HG03521 (cell line): ENCODE measurements around the gene SV2C.

Experiments
- ATAC-seq: cut with Tn5 transposase; IDR thresholded peaks from one replicate; pipeline ENCODE4 v1.9.1; 2021; ENCODE audit warnings: mild to moderate bottlenecking, moderate library complexity; ENCODE audit not compliant: unreplicated experiment

SV2C gene

DNA sequence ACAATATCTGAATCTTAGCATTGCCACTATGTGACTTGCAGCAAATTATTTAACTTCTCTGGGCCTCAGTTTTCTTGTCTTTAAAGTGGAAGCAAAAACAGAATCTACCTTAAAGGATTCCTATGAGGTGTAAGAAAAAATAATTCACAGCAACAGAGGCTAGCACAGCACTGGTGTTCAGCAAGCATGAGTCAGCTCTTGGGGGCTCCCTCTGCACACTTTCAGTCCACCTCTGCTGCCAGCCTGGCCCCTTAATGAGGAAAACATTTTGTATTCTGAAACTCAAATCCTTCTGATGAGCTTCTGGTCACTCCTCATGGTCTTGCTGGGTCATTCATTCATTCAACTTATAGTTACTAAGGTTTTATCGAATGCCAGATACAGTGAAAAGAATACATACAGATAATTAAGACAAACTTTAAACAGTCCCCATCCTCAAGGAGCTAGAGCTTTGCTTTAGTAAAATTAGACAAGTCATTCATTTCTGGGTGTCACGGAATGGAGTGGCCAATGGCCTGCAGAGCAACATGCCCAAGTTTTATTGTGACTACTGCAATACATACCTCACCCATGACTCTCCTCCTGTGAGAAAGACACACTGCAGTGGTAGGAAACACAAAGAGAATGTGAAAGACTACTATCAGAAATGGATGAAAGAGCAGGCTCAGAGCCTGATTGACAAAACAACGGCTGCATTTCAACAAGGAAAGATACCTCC is 293.1 kb downstream of the SV2C start:
- ATAC-seq: no peak

- no peak for ATAC-seq
These were observed 293.7 kb downstream of the SV2C start for GRCh38 chr5:76376866-76377230.

DNA sequence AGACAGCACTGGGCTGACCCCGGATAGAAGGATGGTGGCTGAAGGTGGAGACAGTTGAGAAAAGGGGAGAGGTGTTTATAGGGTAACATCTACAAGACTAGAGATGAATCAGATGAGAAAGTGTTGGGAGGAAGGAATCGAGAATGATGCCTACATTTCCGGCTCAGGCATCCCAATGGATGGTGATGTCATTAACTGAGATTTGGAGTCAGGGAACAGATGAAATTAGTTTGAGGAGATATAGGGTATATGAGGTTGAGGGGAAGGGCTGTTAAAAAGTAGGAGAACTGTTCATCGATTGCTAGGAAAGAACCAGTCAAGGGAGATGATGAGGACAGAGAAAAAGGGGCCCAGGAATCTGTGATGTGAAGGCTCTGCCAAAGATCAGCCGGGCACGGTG is 295.2 kb downstream of the SV2C start:
- no peak for ATAC-seq

- ATAC-seq: no peak
These were observed 296.1 kb downstream of the SV2C start for GRCh38 chr5:76379316-76379715.

DNA sequence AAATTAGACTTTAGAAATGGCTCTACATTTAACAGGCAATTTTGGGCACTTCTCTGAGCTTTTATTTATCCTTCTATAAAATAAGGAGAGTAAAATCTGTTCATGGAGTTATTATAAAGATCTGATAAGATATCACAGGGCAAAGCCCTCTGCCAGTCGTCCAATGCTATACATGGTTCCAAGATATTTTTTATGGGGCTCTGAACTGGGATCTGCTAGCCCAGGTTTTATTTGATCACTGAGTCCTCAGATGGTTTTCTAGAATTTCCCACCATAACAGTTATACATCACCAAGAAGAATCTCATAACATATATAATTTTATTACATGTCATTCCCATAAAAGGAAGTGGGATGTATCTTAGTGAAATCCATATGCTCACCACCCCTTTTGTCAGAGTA is 296.7 kb downstream of the SV2C start:
- ATAC-seq: no peak

GRCh38 chr5:76380346-76381066 is 297.3 kb downstream of the SV2C start:
- no peak for ATAC-seq

DNA sequence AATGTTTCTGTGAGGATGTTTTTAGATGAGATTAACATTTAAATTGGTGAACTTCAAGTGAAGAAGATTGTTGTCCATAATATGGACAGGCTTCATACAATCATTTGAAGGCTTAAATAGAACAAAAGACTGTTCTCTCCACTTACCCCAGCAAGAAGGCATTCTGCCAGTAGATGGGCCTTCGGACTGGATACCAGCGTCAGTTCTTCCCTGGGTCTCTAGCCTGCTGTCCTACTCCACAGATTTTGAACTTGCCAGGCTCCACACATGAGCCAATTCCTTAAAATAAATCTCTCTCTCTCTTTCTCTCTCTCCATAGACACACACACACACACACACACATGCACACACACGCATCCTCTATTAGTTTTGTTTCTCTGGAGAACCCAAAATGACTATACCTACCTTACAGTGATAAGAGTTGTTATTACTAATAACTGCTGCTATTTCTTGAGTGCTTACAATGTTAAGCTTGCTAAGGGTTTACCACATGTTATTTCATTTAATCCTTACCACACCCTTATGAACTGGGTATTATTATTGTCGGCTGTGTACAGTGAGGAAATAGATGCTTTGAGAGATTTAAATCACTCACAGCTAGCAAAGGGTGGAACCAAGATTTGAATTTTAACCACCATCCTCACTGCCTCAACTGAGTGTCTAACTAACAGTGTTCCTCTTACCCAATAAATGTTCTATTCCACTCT is 300.1 kb downstream of the SV2C start:
- no peak for ATAC-seq

DNA sequence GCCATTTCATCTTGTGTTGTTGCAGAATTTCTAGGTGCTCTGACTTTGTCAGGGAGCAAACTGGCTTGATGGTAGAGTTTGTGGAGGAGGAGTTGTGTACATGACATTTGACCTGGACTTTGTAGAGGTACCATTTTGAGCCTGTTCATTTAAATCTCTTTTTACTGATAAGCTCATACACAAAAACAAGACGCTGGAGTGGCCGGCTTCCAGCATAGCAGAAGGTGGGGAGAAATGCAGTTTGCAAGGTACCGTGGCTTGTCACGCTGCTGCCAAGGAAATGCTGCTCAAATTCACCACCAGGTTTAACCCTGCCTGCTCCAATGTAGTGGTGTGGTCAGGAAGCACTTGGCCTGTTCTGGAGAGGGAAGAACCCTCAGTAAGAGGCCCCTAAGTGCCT is 301.0 kb downstream of the SV2C start:
- no peak for ATAC-seq

DNA sequence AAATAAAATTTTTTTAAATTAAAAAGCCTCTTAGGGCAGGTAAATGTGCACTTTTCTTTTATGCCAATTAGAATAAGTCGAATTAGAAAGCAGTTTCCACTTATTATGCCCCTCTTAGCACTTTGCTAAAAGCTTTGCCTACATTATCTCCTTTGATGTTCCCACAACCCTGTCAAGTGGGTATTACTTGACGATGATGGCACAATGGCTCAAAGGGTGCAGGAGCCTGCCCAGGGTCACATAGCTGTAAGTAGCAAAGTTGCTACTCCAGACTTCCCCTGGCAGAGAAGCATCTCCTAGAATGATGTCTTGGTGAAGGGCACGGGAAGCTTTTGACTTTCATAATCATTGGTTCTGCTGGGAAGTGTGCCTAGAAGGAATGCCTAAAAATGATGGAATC is 301.5 kb downstream of the SV2C start:
- ATAC-seq: no peak

GRCh38 chr5:76385540-76385939 is 302.4 kb downstream of the SV2C start:
- ATAC-seq: no peak

GRCh38 chr5:76386360-76386759 is 303.2 kb downstream of the SV2C start:
- no peak for ATAC-seq

GRCh38 chr5:76388236-76388635 is 305.1 kb downstream of the SV2C start:
- ATAC-seq: no peak

DNA sequence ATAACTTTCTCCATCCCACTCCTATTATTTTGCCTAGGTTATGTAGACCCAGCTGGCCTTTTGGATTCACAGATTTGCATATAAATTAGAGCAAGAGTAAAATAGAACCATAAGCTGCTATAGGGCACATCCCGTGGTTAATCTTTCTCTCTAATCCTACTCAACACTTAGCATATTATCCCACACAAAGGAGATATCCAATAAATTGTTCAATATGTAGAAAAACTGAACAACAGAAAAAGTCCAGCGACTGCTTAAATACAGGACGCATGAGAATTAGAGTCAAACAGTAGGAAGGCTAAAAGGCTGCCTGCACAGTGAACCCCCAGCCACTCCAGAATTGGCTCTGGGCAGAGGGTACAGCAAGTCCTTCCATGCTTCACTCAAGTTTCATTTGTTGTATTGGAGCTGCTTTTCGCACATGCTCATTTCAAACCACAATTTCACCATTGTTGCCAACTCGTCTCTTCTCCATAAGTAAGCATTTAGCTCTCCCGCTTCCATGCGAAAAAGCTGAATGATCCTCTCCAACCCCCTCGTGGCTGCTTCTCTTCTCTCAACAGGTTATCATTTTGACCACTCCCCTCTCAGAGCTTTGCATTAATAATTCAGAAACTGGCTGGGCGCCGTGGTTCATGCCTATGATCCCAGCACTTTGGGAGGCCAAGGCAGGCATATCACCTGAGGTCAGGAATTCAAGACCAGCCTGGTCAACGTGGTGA is 305.8 kb downstream of the SV2C start:
- ATAC-seq: no peak

DNA sequence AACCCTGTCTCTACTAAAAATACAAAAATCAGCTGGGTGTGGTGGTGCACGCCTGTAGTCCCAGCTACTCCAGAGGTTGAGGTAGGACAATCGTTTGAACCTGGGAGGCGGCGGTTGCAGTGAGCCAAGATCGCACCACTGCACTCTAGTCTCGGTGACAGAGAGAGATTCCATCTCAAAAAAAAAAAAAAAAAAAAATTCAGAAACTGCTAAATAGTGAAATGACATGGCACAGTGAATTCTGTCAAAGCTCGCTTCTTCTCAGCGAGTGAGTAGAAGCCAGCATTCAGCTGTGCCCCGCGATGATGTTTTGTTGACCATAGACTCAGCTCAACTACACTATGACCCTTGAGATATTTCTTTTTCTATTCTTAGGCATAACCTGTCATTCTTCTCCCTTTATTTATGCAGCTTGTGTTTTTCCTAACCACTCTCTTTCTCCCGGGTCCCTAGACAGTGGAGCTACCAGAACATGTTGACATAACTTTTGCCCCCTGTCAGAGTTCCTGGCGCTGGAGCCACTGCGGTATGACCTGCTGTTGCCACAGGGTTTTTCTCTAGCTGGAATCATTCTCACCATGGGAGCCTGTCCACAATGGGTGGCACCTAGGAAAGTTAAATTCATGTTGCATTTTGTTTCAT is 306.5 kb downstream of the SV2C start:
- ATAC-seq: no peak

GRCh38 chr5:76391014-76391413 is 307.8 kb downstream of the SV2C start:
- no peak for ATAC-seq

- ATAC-seq: no peak
These were observed 310.0 kb downstream of the SV2C start for GRCh38 chr5:76393035-76393680.

DNA sequence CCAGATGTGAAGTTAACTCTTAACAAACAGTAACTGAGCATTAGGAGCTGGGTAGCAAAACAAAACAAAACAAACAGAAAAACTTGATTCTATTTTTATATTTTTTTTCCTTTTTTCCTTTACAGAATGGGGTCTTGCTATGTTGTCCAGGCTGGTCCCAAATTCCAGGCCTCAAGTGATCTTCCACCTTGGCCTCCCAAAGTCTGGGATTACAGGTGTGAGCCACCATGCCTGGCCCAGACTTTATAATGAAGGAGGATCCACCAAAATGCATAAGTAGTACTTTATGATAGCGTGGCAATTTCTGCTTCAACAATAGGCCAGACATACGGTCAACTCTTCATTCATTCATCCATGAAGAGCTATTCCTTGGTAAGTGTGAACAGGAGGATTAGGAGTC is 314.0 kb downstream of the SV2C start:
- ATAC-seq: no peak

GRCh38 chr5:76399268-76399667 is 316.1 kb downstream of the SV2C start:
- no peak for ATAC-seq

DNA sequence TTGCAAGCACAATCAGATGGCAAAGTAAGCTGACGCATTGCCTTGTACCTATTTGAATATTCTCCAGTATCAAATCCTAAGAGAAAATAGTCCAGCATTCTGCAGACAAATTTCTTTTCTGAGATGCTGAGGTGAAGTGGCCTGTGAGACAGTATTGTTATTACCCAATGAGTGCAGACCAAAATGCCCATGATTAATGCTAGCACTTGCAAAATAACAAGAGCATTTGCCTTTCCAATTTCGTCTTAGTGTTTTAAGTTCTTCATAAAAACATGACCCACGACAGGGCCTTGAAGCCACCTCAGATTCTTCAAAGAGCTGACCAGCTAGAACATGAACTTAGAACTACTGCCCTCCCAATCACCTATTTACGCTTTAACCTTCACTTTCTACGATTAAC is 317.3 kb downstream of the SV2C start:
- no peak for ATAC-seq

DNA sequence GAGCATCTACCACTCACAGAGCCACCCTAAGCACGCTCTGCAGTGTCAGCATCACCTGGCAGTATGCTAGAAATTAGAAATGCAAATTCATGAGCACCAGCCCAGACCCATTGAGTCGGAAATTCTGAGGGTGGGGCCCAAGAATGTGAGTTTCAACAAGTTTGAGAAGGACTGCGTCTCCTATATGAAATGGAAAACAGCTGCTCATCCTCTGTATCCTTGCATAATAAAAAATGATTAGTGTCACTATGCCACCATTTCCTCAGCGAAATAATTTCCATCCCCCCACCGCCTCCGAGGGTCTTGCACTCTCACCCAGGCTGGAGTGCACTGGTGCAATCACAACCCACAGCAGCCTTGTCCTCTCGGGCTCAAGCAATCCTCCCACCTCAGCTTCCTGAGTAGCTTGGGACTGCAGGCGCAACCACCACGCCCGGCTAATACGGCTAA is 318.6 kb downstream of the SV2C start:
- no peak for ATAC-seq
